Stimulated activated CD8-positive, alpha-beta memory T cell treated with anti-CD3 and anti-CD28 coated beads, Interleukin-15, amount 100 ng/mL, for 48 hours (primary cell): ENCODE results near the gene AGAP1.

Experiments used
- DNase-seq, 2 donors: peaks; one replicate each; pipeline ENCODE4 v3.0.0-alpha.2; 2020; ENCODE audit warnings: low read depth in 2 of 2

AGAP1 gene

DNA sequence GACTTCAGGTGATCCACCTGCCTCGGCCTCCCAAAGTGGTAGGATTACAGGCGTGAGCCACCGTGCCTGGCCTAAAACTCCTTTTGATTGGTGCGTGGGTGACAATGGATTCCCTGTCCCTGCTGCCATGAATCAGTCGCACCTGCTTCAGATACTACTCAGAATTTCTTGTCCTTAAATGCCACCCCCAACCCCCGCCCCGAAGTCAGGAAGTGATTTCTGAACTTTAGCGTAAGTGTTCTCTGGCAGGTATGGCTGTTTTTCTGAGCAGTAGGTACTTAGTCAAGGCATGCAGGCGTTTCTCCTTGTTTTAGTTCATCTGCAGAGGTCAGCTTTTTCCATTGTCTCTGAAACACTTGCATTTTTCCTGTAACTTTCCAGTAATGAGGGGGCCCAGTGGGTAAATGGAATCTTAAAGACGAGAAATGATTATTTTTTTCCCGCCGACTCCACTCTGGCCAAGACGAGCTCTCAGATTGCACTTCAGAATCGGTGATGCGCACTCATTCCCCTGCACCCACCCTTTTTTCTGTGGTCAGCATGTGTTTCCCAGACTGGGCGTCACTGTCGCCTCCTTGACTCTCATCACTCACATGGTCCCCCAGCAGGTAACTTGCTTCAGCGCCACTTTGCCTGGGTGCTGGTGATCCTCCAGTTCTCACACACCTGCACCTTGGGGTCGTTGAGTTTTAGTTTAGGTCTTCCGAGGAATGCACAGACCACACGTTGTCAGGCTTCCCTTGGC lies 494.6 kb downstream of the AGAP1 start:
- no peak for DNase-seq

DNA sequence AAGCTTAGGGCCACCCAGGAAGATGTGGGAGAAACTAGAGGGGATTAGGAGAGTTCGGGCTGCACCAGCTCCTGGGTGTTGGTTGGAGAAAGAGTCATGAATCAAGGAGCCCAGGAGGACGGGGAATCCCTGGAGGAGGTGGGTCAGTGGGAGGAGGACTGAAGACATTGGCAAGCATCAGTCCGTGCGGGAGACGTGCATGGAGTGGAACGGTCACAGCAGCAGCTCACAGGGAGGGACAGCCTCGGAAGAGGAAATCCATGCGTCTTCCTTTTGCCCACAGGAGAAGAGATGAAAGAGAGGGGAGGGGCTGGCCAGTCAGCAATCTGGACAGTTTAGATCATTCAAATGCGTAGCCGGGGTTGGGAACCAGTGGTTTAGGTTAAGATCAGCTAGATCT lies 495.7 kb downstream of the AGAP1 start:
- DNase-seq = no peak

DNA sequence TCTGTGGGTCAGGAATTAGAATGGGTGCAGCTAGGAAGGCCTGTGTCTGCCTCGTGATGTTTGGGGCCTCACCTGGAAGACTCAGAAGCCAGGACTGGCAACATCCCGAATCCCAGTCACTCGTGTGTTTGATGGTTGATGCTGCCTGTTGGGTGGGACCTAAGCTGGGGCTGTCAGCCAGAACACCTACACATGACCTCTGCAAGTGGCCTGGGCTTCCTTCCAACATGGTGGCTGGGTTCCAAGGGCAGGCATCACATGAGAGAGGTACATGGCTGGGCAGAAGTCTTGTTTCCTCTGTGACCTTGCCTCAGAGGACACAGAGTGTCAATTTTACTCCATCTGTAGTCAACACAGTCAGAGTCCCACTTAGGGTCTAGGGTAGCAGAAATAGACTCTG lies 496.5 kb downstream of the AGAP1 start:
- DNase-seq = no peak

DNA sequence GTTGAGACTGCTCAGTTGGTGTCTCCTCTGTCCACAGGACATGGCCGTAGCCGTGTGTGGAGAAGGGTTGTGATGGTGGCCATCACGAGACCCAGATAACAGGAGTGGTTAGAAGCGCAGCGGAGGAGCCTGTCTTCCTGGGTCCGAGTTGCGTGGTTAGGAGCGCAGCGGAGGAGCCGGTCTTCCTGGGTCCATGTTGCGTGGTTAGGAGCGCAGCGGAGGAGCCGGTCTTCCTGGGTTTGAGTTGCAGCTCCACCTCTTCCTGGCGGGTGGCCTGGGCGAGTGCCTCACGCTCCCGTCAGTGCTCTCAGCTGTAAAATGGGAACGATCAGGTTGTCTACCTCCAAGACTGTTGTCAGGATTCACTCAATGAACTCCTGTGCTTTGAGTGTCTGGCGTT lies 498.2 kb downstream of the AGAP1 start:
- no peak for DNase-seq

DNA sequence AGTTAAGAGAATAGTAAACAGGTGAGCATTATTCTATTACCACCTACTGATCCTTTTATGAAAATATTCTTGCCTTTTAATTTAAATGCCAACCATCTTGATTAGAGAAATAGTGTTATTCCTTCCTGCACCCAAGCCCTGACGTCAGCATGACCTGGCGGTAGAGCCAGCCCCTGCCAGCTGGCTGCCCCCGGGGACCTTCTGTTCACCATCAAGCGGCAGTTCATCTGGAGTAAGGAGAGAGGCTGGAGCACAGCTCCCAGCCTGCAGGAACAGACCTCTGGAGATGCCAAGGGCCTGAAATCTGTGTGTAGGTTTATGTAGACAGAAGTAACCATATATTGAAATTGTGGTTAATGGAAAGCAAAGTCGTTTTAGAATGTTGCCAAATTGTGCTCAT lies 502.6 kb downstream of the AGAP1 start:
- no peak for DNase-seq

DNA sequence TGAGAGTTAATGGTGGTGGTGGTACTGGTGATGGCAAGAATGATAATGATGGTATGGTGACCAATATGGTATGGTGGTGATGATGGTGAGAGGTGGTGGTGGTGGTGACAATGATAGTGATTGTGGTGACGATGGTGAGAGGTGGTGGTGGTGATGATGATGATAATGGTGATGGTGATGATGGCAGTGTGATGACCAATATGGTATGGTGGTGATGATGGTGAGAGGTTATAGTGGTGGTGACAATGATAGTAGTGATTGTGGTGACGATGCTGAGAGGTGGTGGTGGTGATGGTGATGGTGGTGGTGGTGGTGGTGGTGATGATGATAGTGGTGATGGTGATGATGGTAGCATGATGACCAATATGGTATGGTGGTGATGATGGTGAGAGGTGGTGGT lies 505.2 kb downstream of the AGAP1 start:
- DNase-seq = no peak

DNA sequence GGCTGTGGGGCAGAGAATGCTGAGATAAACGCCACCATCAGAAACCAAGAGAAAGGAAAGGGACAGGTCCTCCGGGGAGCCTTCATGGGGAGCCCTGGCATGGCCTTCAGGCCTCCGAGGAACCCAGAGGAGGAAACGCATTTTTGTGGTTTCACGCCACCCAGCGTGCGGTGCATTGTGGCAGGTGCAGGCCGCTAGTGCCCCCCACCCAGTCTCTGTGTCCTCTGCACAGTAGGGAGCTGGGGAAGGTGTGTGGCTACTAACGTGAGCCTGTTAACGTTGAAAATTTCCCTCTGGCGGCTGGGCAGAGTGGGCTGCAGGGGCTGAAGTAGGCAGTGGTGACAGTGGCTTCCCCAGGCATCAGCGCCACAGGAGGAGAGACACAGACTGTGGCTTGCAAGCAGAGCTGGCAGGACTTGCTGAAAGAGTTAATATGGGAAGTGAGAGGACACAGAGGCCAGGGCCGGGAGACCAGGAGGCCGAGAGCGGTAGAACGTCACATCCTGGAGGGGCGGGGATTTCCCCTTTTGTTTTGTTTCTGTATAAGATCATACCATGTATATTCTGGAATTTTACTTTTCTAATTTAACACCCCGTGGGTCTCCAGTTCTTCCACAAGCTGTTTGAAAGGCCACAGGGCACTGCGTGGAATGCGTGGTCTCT lies 507.5 kb downstream of the AGAP1 start:
- no peak for DNase-seq

DNA sequence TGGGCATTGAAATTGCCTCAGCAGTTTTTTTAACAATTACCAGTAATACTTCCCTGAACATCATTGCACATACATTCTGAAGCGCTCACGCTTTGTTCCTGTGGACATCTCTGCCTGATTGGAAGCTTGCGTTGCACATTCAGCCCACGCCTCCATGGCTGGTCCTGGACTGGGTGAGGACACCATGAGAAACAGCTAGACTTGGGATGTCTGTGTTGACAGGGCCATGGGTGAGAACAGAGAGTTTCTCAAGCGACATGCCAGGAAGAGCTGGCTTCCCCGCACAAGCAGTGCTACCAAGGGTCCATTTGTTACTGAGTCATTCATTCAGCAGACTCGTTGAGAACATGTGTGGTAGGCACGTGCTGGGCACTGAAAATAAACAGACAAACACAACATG lies 508.0 kb downstream of the AGAP1 start:
- DNase-seq = no peak

DNA sequence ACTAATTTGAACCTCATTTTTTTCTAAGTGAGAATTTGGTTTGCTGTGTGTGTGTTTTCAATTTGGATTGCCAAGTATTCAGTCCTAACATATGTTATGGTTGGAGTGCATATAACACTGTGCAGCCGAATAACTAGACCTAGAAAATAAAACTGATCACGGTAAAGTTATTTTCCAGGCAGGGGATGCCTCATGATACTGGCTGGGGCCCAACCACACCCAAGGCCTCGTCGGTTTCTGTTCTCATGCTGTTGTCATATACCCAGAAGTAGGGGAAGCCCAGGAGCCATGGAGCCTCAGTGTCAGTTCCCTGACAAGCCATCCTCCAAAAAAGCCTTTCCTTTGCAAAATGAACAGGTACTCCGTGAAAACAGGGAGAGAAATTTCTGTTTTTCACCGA lies 514.2 kb downstream of the AGAP1 start:
- DNase-seq = no peak

DNA sequence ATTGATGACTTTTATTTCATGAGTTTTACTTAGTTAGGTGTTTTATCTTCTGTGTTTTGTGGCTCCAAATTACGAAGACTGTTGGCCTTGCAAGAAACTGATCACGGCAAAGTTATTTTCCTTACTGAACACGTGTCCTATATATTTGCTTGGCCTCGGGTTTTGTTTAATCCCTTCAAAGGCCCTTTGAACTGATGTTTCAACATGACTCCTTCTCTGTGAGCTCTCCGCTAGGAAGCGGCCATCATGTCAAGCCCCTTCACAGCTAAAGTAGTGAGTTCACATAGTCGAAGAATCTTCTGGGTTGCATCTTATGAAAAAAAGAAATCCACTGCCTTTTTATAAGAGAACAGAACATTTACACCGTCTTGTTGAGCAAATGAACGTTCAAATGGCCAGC lies 515.0 kb downstream of the AGAP1 start:
- no peak for DNase-seq

DNA sequence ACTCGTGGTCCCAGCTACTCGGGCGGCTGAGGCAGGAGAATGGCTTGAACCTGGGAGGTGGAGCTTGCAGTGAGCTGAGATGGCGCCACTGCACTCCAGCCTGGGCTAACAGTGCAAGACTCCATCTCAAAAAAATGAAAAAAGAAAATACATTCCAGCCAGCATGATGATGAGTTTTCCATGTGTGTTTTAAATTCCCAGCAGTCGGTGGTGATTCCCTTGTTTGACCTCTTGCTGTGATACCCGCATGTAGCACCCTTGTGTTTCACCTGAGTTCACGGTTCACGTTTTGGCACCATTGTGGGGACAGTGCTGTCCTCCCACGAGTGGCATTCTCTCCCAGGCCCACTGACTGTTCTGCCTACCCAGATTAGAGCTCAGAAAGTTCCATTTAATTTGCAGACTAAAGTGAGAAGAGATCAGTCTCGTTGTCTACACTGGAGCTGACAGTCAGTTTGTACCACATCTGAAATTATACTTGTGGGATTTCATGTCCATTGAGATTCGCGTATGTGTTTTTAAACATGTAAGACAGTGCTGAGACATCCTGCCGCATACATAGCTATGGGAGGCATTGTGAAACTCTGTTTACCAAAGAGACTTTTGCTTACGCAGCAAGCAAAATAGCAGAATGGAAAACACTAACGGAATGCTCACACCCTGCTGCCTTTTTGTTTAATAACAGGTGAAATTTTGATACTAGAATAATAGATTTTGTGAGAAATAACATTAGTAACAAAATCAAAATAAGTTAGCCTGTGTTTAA lies 517.3 kb downstream of the AGAP1 start:
- no peak for DNase-seq

DNA sequence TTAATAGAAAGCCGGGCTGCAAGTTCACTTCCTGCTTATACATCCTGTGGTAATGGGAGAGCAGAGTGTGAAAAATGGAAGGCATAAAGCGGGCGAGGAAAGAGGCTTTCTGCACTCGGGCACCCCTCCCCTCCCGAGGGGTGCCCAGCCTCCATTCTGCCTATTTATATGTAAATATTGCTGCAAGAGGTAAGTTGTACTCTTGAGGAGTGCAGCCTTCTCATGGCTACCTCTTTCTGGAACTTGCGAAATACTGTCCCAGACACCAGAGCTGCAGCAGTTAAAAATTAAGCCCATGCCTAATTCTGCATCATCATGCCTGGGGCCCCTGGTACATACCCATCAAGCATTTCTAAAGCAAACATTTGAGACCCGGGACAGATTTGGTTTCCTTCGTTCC lies 518.3 kb downstream of the AGAP1 start:
- DNase-seq = no peak

DNA sequence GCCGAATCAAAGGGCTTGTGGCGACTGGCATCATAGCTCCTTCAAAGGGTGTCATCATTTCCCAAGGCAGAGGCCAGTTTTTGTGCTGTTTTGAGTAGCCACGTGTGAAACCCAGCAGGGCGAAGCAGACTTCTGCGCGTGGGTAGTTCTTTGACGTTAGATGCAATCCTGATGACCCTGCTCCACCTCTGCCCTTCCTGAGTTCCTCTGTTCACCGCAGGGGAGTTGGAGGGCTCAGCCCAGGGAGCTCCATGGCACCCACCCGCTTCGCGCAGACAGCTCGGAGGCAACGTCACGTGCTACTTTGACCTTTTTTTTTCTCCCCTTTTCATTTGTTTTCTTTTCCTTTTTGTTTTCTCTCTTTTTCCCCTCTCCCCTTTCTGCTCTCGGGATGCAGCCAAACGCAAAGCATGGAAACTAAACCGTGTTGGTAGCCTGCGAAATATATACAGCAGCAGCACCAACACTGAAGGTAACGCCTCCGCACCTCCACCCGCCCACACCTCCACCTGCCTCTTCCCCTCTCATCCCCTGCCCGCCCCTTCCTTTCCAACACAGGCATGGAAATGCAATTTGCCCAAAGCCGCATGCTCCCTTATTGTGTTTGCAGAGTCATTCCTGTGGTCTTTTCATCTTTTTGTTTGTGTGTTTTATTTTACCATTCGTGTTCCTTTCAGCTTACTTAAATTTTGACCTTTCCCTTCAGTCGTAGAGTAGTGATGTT lies 520.7 kb downstream of the AGAP1 start:
- DNase-seq = no peak

DNA sequence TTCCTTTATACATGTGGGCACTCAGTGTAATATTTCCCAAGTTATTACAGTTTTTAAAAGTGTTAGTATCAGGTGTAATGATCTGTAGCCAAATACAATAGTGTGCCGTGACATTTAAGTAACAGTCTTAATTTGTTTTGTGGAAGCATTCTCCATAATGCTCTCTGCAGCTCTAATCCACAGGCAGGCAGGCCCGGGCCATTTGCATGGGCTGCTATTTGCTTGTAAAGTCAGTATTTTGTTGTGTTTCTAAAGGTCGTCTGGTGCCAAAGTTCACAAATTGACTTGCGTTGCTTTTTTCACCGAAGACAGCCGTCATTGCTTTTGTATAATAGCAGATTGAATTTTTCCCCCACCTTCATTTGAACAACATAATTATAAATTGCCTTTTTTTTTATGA lies 521.3 kb downstream of the AGAP1 start:
- no peak for DNase-seq

DNA sequence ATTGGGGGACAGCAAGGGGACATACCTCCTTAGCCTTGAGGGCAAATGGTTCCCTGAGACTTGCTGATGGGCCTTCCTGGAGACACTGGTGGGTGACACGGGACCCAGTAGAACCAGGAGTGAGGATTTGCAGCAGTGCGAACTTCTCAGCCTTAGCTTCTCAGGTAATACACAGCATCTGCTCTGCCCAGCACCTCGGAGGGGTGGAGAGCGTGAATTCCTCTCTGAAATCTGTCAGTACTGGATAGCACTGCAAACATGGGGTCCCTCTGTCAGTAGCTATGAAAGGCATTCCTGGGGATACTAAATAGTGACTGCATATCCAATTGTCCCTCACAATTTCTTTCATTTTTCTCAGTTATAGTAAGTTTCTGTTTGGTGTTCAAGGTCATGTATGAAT lies 522.7 kb downstream of the AGAP1 start:
- DNase-seq = no peak

DNA sequence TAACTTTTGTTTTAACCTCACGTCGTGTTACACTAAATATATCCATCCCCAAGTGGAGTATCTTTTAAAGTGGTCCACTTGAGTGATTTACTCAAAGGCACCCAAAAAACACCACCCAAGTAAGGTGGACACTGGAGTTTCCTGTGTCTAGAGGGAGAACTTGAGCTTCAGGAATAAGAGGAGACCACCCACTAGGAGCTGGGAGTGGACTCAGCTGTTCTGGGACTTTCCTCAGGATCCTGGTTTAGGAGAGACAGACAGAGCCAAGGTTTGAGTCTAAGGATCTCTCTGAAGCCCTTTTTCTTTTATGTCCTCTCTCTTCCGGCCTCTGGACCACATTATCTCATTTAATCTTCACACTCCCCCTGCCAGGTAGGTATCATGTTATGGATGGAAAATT lies 523.6 kb downstream of the AGAP1 start:
- DNase-seq = no peak

DNA sequence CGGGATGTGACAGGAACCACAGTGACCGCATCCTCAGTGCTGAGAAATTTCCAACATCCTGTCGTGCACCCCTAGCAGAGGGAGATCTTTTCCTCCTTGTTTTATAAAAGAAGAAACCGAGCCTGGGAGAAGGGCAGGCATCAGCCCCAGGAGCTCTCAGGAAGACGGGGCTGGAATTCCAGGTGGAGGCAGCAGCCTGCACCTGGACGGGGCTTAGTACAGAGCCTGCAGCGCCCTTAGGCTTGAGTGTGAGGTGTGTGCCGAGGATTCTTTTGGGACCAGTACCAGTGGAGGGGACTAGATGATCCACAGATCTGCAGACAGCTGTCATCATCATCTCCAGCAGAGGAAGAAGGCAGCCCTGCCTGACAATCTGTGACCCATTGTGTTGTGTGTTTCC lies 525.6 kb downstream of the AGAP1 start:
- DNase-seq = no peak

DNA sequence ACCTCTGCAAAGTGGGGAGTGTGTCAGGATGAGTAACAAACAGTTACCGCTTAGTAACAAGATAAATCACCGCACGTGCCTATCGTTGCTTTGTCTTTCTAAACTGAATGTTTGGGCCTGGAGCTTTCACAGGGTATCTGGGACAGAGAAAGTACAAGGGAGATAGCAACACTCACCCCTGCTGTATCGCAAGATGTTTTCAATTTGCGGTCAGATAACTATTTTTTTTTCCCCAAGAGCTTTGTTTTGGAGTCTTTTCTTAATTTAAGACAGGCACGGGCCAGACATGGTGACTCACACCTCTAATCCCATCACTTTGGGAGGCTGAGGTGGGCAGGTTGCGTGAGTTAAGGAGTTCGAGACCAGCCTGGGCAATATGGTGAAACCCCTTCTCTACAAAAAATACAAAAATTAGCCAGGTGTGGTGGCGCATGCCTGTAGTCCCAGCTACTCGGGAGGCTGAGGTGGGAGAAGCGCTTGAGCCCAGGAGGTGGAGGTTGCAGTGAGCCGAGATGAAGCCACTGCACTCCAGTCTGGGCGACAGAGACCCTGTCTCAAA lies 527.7 kb downstream of the AGAP1 start:
- DNase-seq = no peak

DNA sequence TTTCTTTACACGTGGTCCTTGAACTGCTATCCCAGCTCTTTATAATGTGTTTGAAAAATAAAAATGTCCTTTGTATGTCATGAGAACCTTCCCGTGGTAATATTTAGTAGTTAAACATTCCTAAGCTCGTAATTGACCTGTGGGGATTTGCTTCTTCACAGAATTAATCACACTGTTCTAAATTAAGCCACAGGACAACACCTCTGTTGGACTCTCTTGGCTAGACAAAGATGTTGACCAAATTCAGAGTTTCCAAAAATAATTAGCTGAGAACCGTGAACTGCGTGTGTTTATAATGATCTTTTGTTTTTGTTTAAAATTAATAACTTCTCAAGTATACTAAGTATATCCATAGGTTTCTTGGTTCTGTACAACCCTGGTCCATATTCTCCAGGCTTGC lies 528.3 kb downstream of the AGAP1 start:
- no peak for DNase-seq

DNA sequence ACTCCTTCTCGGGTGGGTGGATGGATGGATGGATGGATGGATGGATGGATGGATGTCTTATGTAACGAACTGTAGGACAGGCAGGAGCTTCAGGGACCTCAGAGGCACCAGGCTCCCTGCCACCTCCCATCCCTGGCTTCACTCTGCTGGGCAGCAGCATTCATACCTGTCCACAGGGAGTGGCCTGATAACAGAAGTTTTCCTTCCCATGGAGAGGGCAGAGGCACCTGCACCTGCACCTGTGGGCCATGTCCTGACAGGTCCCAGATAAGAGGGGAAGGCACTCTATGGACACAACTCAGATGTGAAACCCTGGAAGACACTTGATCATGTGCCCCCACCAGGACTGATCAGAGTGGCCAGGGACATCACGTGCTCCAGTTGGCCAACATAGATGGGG lies 532.0 kb downstream of the AGAP1 start:
- DNase-seq = no peak

DNA sequence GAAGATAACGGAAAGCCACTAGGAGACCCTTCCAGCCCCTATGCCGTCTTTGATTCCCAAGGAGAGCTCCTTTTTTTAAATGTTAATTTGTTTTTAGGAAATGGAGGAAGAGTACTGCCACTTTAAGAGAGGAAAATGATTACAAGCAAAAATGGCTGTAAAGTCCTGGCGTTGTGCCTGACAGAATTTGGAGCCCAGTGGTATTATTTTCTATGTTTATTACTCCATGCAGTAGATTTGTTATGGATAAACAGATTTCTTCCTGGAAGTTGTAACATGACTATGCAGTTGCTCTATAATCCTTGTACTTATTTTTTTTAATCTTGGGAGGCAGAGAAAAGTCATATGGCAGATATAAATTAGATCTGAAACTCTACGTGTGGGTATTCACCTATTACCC lies 533.0 kb downstream of the AGAP1 start:
- no peak for DNase-seq

DNA sequence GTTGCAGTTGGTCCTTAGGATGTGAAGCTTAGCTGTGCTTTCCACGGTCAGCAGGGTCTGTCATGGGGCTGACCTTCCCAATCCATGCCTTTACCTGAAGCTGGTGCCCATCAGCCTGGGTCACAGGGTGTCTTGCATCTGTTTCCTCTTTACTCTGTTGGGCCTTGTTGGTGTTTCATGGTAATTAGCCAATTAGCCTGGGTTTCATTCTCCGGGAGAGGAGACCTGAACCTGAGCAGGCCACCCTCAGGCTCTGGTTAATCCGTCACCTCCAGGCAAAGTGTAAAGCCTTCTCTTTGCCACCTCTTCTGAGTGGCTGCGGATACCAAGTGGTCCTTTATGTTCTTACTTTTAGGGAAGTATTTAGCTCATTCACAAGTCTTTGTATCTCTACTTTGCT lies 534.2 kb downstream of the AGAP1 start:
- DNase-seq = no peak
